HAP-1 (cell line): Measurements from ENCODE around the gene KARS1.
"Not testable (repeated sequence)": the region's sequence is repeated elsewhere in the genome, so short reads cannot be mapped to it uniquely, and the experiment has no call there.

Experiments
- DNase-seq, 2 experiments: peaks; one replicate each; pipeline ENCODE4 v3.0.0-alpha.2; 2016 to 2020; ENCODE audit warnings: low spot score in 2 of 2
- H3K27me3 ChIP-seq: fragments of 250-450 bp; sonication (Bioruptor Pico); 2 replicates; pipeline ENCODE4 v1.5.1; 2020; ENCODE audit warnings: low read depth, mild to moderate bottlenecking, moderate library complexity
- H3K36me3 ChIP-seq: fragments of 250-450 bp; sonication (Bioruptor Pico); replicated peaks from 2 replicates; pipeline ENCODE4 v1.5.1; 2020; ENCODE audit warnings: mild to moderate bottlenecking
- H3K4me1 ChIP-seq: fragments of 250-450 bp; sonication (Bioruptor Pico); 2 replicates; pipeline ENCODE4 v1.5.1; 2020; ENCODE audit warnings: mild to moderate bottlenecking
- H3K4me3 ChIP-seq: fragments of 250-450 bp; sonication (Bioruptor Pico); 2 replicates; pipeline ENCODE4 v1.5.1; 2020; ENCODE audit warnings: mild to moderate bottlenecking, moderate library complexity
- H3K9me3 ChIP-seq: fragments of 250-450 bp; sonication (Bioruptor Pico); 2 replicates; pipeline ENCODE4 v1.5.1; 2020; ENCODE audit warnings: mild to moderate bottlenecking, moderate library complexity
- in situ Hi-C: fragments of 300-500 bp; cut with MboI; formaldehyde crosslinking; loops from 3 replicates; pipeline ENCODE4 v1.14.3; 2020; ENCODE audit warnings: low sequenced_read_pairs, inconsistent platforms, mixed read lengths

Gene KARS1

GRCh38 chr16:75620326-75621169 lies 26.9 kb downstream of the KARS1 start:
- in situ Hi-C loops: no loop called here
- Histone ChIP-seq H3K27me3 (no peaks in the 10 kb centered on the region), H3K4me1 (peaks cover 8% of the 10 kb centered on the region), H3K4me3 (no peak overlapping the region), H3K36me3 (peaks cover 21% of the 10 kb centered on the region), H3K9me3 (no peaks in the 10 kb centered on the region)
- DNase-seq: no peak

GRCh38 chr16:75618780-75619179 lies 28.7 kb downstream of the KARS1 start:
- Histone ChIP-seq H3K9me3 (no peaks in the 10 kb centered on the region), H3K4me1 (peaks cover 8% of the 10 kb centered on the region), H3K4me3 (no peak overlapping the region), H3K27me3 (no peaks in the 10 kb centered on the region), H3K36me3 (peaks cover 32% of the 10 kb centered on the region)
- no peak for DNase-seq
- in situ Hi-C loops: no loop called here

DNA sequence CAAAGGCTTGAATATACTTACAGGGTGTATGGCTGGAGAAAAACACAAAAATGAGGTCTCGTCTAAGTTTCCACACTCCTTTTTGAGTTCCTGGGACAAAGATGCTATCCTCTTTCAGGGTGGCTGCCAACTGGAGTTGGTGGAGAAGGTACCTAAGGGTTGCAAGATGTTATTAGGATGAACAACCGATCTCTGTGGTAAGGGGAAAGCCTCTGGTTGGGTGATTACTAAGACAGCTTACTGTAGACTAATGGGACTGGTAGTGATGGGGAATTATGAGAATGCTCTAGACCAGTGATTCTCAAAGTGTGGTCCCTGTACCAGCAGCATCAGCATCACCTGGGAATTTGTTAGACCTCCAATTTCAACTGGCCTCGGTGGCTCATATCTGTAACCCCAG lies 30.3 kb downstream of the KARS1 start:
- H3K27me3 ChIP-seq: no peaks in the 10 kb centered on the region
- H3K9me3 ChIP-seq: no peaks in the 10 kb centered on the region
- peaks cover 5% of the 10 kb centered on the region for H3K4me1 ChIP-seq
- H3K36me3 ChIP-seq: peaks cover 49% of the 10 kb centered on the region
- no peak for DNase-seq
- in situ Hi-C loops: no loop called here
- no peak overlapping the region for H3K4me3 ChIP-seq

- H3K4me3 ChIP-seq: no peak overlapping the region
- no peaks in the 10 kb centered on the region for H3K27me3 ChIP-seq
- no peak for DNase-seq
- in situ Hi-C loops: no loop called here
- H3K36me3 ChIP-seq: peaks cover 55% of the 10 kb centered on the region
- H3K4me1 ChIP-seq: peaks cover 5% of the 10 kb centered on the region
- no peaks in the 10 kb centered on the region for H3K9me3 ChIP-seq
Measured at GRCh38 chr16:75616521-75617010, 30.9 kb downstream of the KARS1 start.

GRCh38 chr16:75615619-75616018 lies 31.8 kb downstream of the KARS1 start:
- Histone ChIP-seq H3K4me1 (no peaks in the 10 kb centered on the region), H3K9me3 (no peaks in the 10 kb centered on the region), H3K36me3 (peaks cover 64% of the 10 kb centered on the region), H3K4me3 (no peak overlapping the region), H3K27me3 (no peaks in the 10 kb centered on the region)
- DNase-seq: no peak
- in situ Hi-C loops: no loop called here

DNA sequence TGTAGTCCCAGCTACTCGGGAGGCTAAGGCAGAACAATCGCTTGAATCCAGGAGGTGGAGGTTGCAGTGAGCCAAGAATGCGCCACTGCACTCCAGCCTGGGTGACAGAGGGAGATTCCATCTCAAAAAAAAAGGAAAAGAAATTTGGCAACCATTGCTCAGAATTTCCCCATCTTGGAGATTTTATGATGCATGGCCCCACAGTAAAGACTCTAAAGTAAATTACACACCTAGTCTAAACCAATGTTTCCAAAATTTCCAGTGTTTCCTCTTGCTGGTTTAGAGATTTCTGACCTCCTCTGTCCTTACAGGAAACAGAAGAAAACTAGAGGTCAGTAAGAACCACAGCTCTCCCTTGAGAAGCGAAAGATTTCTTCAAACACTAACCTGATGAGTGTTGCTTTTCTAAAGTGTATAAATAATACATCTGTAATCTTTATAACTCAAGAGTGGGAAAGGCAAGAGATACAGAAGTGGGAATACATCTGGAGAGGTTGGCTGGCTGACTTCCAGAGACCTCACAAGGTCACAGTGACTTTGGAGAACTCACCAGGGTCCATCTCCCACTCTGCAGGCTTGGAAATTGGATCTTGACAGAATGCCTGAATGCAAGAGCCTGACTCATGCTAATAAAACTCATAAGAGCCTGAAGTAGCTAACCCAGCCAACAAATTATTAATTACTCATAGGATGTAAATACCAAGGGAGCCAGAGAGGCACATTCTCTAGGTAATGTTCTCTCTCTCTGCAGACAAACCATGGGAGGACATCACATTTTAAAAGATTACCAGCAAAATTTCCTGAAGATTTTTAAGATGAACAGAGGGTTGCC lies 33.2 kb downstream of the KARS1 start:
- Histone ChIP-seq H3K36me3 (peaks cover 71% of the 10 kb centered on the region), H3K4me1 (no peaks in the 10 kb centered on the region)
- DNase-seq: no peak

GRCh38 chr16:75606507-75606906 lies 41.0 kb downstream of the KARS1 start:
- no peaks in the 10 kb centered on the region for H3K9me3 ChIP-seq
- in situ Hi-C loops: no loop called here
- no peak for DNase-seq

More for the DNA sequence above, 33.2 kb downstream of the KARS1 start:
- Histone ChIP-seq H3K27me3 (no peaks in the 10 kb centered on the region), H3K4me3 (no peak overlapping the region), H3K9me3 (no peaks in the 10 kb centered on the region)
- in situ Hi-C loops: no loop called here

GRCh38 chr16:75603241-75603640 lies 44.2 kb downstream of the KARS1 start:
- DNase-seq: no peak
- no peaks in the 10 kb centered on the region for H3K9me3 ChIP-seq
- no peak overlapping the region for H3K4me3 ChIP-seq
- H3K36me3 ChIP-seq: peaks cover 61% of the 10 kb centered on the region
- in situ Hi-C loops: no loop called here
- H3K4me1 ChIP-seq: no peaks in the 10 kb centered on the region
- H3K27me3 ChIP-seq: no peaks in the 10 kb centered on the region

More at GRCh38 chr16:75606507-75606906, 41.0 kb downstream of the KARS1 start:
- Histone ChIP-seq H3K36me3 (peaks cover 80% of the 10 kb centered on the region), H3K4me3 (no peak overlapping the region), H3K4me1 (no peaks in the 10 kb centered on the region), H3K27me3 (no peaks in the 10 kb centered on the region)

GRCh38 chr16:75599452-75600277 lies 47.8 kb downstream of the KARS1 start:
- Histone ChIP-seq H3K4me3 (no peak overlapping the region), H3K9me3 (no peaks in the 10 kb centered on the region), H3K36me3 (peaks cover 44% of the 10 kb centered on the region), H3K27me3 (no peaks in the 10 kb centered on the region), H3K4me1 (no peaks in the 10 kb centered on the region)
- in situ Hi-C loops: no loop called here
- no peak for DNase-seq

DNA sequence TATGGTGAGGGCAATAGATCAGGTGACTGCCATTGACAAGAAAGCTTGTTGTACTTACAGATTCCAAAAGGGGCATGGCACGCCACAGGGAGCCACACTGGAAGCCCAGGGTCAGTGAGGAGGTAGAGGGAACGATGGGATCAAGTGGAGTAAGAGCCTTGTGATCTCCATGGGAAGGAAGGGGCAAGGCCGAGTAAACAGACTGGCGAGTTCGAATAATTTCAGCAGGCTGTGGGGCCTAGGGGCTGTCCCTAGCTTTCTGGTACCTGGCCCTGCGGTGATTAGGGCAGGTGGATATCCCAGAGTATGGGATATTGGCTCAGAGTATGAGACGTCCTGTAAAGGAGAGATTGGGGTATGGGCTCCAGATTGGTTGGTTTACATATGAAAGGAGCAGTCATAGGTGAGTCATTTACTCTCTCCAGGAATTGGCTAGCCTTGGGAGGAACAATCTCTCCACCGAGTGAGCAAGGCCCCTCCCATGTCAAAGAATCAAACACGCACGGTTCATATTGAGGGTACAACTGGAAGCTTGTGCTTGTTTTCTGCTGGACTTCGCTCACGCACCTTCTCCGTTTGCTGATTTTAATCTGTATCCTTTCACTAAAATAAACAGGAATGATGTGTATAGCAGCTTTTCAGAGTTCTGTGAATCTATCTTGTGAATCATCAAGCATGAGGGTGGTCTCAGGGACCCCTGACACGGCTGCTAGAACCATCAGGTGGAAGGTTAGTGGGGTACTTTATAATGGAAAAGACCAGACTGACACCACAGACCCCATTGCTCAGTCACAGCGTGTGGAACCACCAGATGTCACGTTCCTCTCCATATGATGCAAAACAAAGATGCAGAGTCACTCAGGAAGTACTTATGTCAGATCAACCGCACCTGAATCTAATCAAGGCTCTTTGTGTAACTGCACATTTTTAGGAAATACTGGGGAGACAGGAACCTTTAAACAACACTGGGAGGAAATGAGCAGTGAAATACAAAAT lies 53.3 kb downstream of the KARS1 start:
- no peaks in the 10 kb centered on the region for H3K4me1 ChIP-seq
- in situ Hi-C loops: no loop called here
- H3K9me3 ChIP-seq: no peaks in the 10 kb centered on the region
- H3K36me3 ChIP-seq: peaks cover 5% of the 10 kb centered on the region; the same call in 1 of the 2 replicates
- no peaks in the 10 kb centered on the region for H3K27me3 ChIP-seq
- H3K4me3 ChIP-seq: no peak overlapping the region
- no peak for DNase-seq

GRCh38 chr16:75593308-75593707 lies 54.2 kb downstream of the KARS1 start:
- H3K4me1 ChIP-seq: no peaks in the 10 kb centered on the region
- no peak for DNase-seq
- peaks cover 5% of the 10 kb centered on the region; the same call in 1 of the 2 replicates for H3K36me3 ChIP-seq
- in situ Hi-C loops: no loop called here
- H3K27me3 ChIP-seq: no peaks in the 10 kb centered on the region
- no peak overlapping the region for H3K4me3 ChIP-seq
- no peaks in the 10 kb centered on the region for H3K9me3 ChIP-seq

DNA sequence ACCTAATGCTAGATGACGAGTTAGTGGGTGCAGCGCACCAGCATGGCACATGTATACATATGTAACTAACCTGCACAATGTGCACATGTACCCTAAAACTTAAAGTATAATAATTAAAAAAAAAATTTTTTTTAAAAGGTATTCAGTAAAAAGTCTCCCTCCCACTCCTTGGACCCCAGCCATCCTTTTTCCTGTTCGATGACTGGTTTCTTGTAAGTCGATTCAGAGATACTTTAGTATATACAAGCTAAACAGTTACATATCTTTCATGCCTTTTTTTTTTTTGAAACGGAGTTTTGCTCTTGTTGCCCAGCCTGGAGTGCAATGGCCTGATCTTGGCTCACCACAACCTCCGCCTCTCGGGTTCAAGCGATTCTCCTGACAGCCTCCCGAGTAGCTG lies 55.5 kb downstream of the KARS1 start:
- DNase-seq, H3K4me1 ChIP-seq, H3K4me3 ChIP-seq, in situ Hi-C loops, H3K36me3 ChIP-seq, H3K27me3 ChIP-seq, H3K9me3 ChIP-seq: not testable (repeated sequence)
